ENCODE results near the gene SLC4A1. TPM values are rescaled to one million over a fixed set of nuclear protein-coding genes. Genes with fewer than 3 reads are reported as not detected.

Gene SLC4A1
- total RNA-seq, 1 experiment from 2014 or later = 0.22 TPM

GRCh38 chr17:44219616-44220212, 48.2 kb downstream of the SLC4A1 start, which contains the start of gene UBTF:
TSS of gene UBTF (minus strand) at chr17:44219675. CDS start at chr17:44218229, 1,446 bp downstream.
- Histone ChIP-seq H3K9me2 (ENCODE audit: insufficient read depth) (no peaks in the 10 kb centered on the region), H3K27ac (ENCODE audit: low read depth, low read length) (peak within 1 kb of the TSS; percentile 100), H2AFZ (ENCODE audit: low read depth, low read length, poor library complexity, severe bottlenecking) (no peak within 1 kb of the TSS), H3K79me2 (ENCODE audit: insufficient read depth, low read length) (peaks cover 37% of the 10 kb centered on the region), H3K27me3 (ENCODE audit: insufficient read depth, low read length) (no peaks in the 10 kb centered on the region), H3K9me3 (ENCODE audit: control insufficient read depth in 1 of 2, insufficient read depth in 1 of 2, low read depth in 1 of 2, low read length in 2 of 2) (no peaks in the 10 kb centered on the region), H3K4me3 (replicated peaks in 1 of 2; ENCODE audit: low read depth in 1 of 2, low read length in 2 of 2) (peak within 1 kb of the TSS; percentile 71 to 73), H3K9ac (ENCODE audit: low read length) (peak within 1 kb of the TSS; percentile 84), H4K20me1 (ENCODE audit: insufficient read depth) (no peaks in the 10 kb centered on the region), H3K4me2 (ENCODE audit: low read length) (peak within 1 kb of the TSS; percentile 90), H3K4me1 (ENCODE audit: control insufficient read depth in 1 of 2, insufficient read depth in 2 of 2, low read length in 2 of 2) (peaks cover 28 to 44% of the 10 kb centered on the region in 2 experiments), H3K36me3 (ENCODE audit: control insufficient read depth in 1 of 2, insufficient read depth in 2 of 2, low read length in 2 of 2) (peaks cover 17 to 25% of the 10 kb centered on the region in 2 experiments; a peak in 3 of 4 replicates)
- RAD21 ChIA-PET (ENCODE audit: low non-redundant PET in 1 of 2, low total read pairs in 2 of 2, uncharacterized antibody in 2 of 2, unreplicated experiment in 2 of 2) = interaction anchor here in 1 of 2 experiments (0.7 kb wide), 1 partner anchor 48 kb away, joined by 3 read pairs; no protein-coding TSS in a partner anchor
- POLR2A ChIA-PET = interaction anchor here (0.5 to 1.0 kb wide), 4 partner anchors 82 to 735 kb away, joined by 3 to 6 read pairs (median 3); no protein-coding TSS in a partner anchor
- CTCF ChIA-PET = interaction anchor here (0.8 to 2.0 kb wide), 4 partner anchors 14 to 105 kb away, joined by 3 to 5 read pairs (median 3); partner anchors contain the start of gene SLC25A39
- TF ChIP-seq SP1 (IDR thresholded peaks at IDR 0.05; ENCODE audit: low read depth) = no peak
- TF ChIP-seq SIN3A (IDR thresholded peaks at IDR 0.05; ENCODE audit: low read depth) = peak; percentile 5; the same call in 1 of the 2 replicates
- no peak for TF ChIP-seq TCF7L2 (IDR thresholded peaks at IDR 0.05; ENCODE audit: borderline replicate concordance, extremely low read depth, insufficient read depth, insufficient read length)
- ATAC-seq (peak; percentile 21), DNase-seq (ENCODE audit: low read depth, low spot score) (no peak)
- BruUV-seq (replicated peaks) = no TSS peak
- intact Hi-C loops (cut with micrococcal nuclease) = loop anchor here (2.0 to 10.0 kb wide), 2 partner anchors 107 to 305 kb away; no protein-coding TSS in a partner anchor

GRCh38 chr17:44219108-44219615, 48.8 kb downstream of the SLC4A1 start:
- DNase-seq (ENCODE audit: low read depth, low spot score) (no peak), ATAC-seq (peak; percentile 45)
- Histone ChIP-seq H3K9ac (ENCODE audit: low read length) (peak overlapping the region; percentile 84), H3K9me3 (ENCODE audit: control insufficient read depth in 1 of 2, insufficient read depth in 1 of 2, low read depth in 1 of 2, low read length in 2 of 2) (no peaks in the 10 kb centered on the region), H3K4me2 (ENCODE audit: low read length) (peak overlapping the region; percentile 90), H4K20me1 (ENCODE audit: insufficient read depth) (no peaks in the 10 kb centered on the region), H3K9me2 (ENCODE audit: insufficient read depth) (no peaks in the 10 kb centered on the region), H3K4me3 (replicated peaks in 1 of 2; ENCODE audit: low read depth in 1 of 2, low read length in 2 of 2) (peak overlapping the region; percentile 71 to 73), H3K27ac (ENCODE audit: low read depth, low read length) (peak overlapping the region; percentile 100), H2AFZ (ENCODE audit: low read depth, low read length, poor library complexity, severe bottlenecking) (no peak overlapping the region), H3K4me1 (ENCODE audit: control insufficient read depth in 1 of 2, insufficient read depth in 2 of 2, low read length in 2 of 2) (peaks cover 28 to 44% of the 10 kb centered on the region in 2 experiments), H3K79me2 (ENCODE audit: insufficient read depth, low read length) (peaks cover 37% of the 10 kb centered on the region), H3K36me3 (ENCODE audit: control insufficient read depth in 1 of 2, insufficient read depth in 2 of 2, low read length in 2 of 2) (peaks cover 21 to 30% of the 10 kb centered on the region in 2 experiments; a peak in 3 of 4 replicates), H3K27me3 (ENCODE audit: insufficient read depth, low read length) (no peaks in the 10 kb centered on the region)
- POLR2A ChIA-PET = interaction anchor here (0.6 to 1.0 kb wide), 3 partner anchors 81 to 734 kb away, joined by 3 to 6 read pairs (median 3); no protein-coding TSS in a partner anchor
- no TSS peak for BruUV-seq (replicated peaks)
- intact Hi-C loops (cut with micrococcal nuclease) = loop anchor here (2.0 to 10.0 kb wide), 2 partner anchors 108 to 306 kb away; no protein-coding TSS in a partner anchor
- CTCF ChIA-PET = interaction anchor here (0.8 to 2.0 kb wide), 3 partner anchors 13 to 106 kb away, joined by 3 to 5 read pairs (median 3); partner anchors contain the start of gene SLC25A39
- peak; percentile 25; the same call in 1 of the 2 replicates for TF ChIP-seq SIN3A (IDR thresholded peaks at IDR 0.05; ENCODE audit: low read depth)
- no peak for TF ChIP-seq EZH2 (IDR thresholded peaks at IDR 0.05)
- TF ChIP-seq CTCF (IDR thresholded peaks at IDR 0.05 in 2 of 3, conservative IDR thresholded peaks at IDR 0.05 in 1 of 3; ENCODE audit: borderline replicate concordance in 1 of 3, insufficient read depth in 1 of 3, low read depth in 2 of 3, low read length in 2 of 3) = peak in 1 of 3 experiments; percentile 12; a peak in 1 of 6 replicates
- no peak for TF ChIP-seq CBX3 (IDR thresholded peaks at IDR 0.05; ENCODE audit: low read depth)
- TF ChIP-seq ZFX (IDR thresholded peaks at IDR 0.05) = peak; percentile 85
- TF ChIP-seq POLR2A (IDR thresholded peaks at IDR 0.05; ENCODE audit: borderline replicate concordance, extremely low read depth, insufficient read depth, insufficient read length) = peak; percentile 38
- TF ChIP-seq ZBTB33 (IDR thresholded peaks at IDR 0.05; ENCODE audit: extremely low read depth, insufficient replicate concordance, low read length) = no peak
- no peak; the same call in 1 of the 2 replicates for TF ChIP-seq POLR2AphosphoS5 (IDR thresholded peaks at IDR 0.05; ENCODE audit: low read depth, low read length)
- no peak for TF ChIP-seq YY1 (IDR thresholded peaks at IDR 0.05; ENCODE audit: extremely low read depth, insufficient replicate concordance, low read depth, low read length)
- RAD21 ChIA-PET (ENCODE audit: low non-redundant PET in 1 of 2, low total read pairs in 2 of 2, uncharacterized antibody in 2 of 2, unreplicated experiment in 2 of 2) = no interaction called here
